Measurements from ENCODE around the gene RASA4. TPM values are rescaled to one million over a fixed set of nuclear protein-coding genes. Genes with fewer than 3 reads are reported as not detected.
"Not testable (repeated sequence)": the region's sequence is repeated elsewhere in the genome, so short reads cannot be mapped to it uniquely, and the experiment has no call there.

The RASA4 gene
- total RNA-seq (2014; rRNA removed; shearing (Covaris generic)) = 2.5 and 6.9 TPM in 2 replicates

- peak; percentile 2 for DNase-seq (ENCODE audit: low read depth)
Observed at GRCh38 chr7:102616507-102617125, at the start of gene RASA4. TSS of gene RASA4 (minus strand) at chr7:102616756. CDS start at chr7:102616689, 67 bp downstream.

- DNase-seq (ENCODE audit: low read depth) = not testable (repeated sequence)
Observed at GRCh38 chr7:102664765-102665164, 48.2 kb upstream of the RASA4 start.

GRCh38 chr7:102649924-102650323, 33.4 kb upstream of the RASA4 start, which contains the start of gene SPDYE2B:
TSS of gene SPDYE2B (plus strand) at chr7:102650319. CDS start at chr7:102652349, 2,030 bp downstream.
- DNase-seq (ENCODE audit: low read depth) = not testable (repeated sequence)

- DNase-seq (ENCODE audit: low read depth) = not testable (repeated sequence)
Observed at GRCh38 chr7:102647813-102648212, 31.3 kb upstream of the RASA4 start.

GRCh38 chr7:102643404-102643803, 26.8 kb upstream of the RASA4 start:
- not testable (repeated sequence) for DNase-seq (ENCODE audit: low read depth)

- DNase-seq (ENCODE audit: low read depth) = not testable (repeated sequence)
Observed at GRCh38 chr7:102642691-102643090, 26.1 kb upstream of the RASA4 start, which contains the start of gene UPK3BL1. TSS of gene UPK3BL1 (minus strand) at chr7:102642791. CDS start at chr7:102642741, 50 bp downstream.

GRCh38 chr7:102638848-102639247, 22.3 kb upstream of the RASA4 start:
- DNase-seq (ENCODE audit: low read depth) = not testable (repeated sequence)

- DNase-seq (ENCODE audit: low read depth) = not testable (repeated sequence)
Observed at GRCh38 chr7:102636956-102637355, 20.4 kb upstream of the RASA4 start.

- DNase-seq (ENCODE audit: low read depth) = not testable (repeated sequence)
Observed at GRCh38 chr7:102635354-102635753, 18.8 kb upstream of the RASA4 start.

- DNase-seq (ENCODE audit: low read depth) = not testable (repeated sequence)
Observed at GRCh38 chr7:102634299-102634698, 17.7 kb upstream of the RASA4 start.

- not testable (repeated sequence) for DNase-seq (ENCODE audit: low read depth)
Observed at GRCh38 chr7:102630622-102631021, 14.1 kb upstream of the RASA4 start.

GRCh38 chr7:102627271-102627904, 10.8 kb upstream of the RASA4 start:
- not testable (repeated sequence) for DNase-seq (ENCODE audit: low read depth)

- not testable (repeated sequence) for DNase-seq (ENCODE audit: low read depth)
Observed at GRCh38 chr7:102618122-102618521, 1.6 kb upstream of the RASA4 start.

GRCh38 chr7:102615930-102616329, 626 bp downstream of the RASA4 start:
- DNase-seq (ENCODE audit: low read depth) = not testable (repeated sequence)

- DNase-seq (ENCODE audit: low read depth) = not testable (repeated sequence)
Observed at GRCh38 chr7:102614873-102615272, 1.7 kb downstream of the RASA4 start.

GRCh38 chr7:102614346-102614697, 2.2 kb downstream of the RASA4 start:
- not testable (repeated sequence) for DNase-seq (ENCODE audit: low read depth)

- not testable (repeated sequence) for DNase-seq (ENCODE audit: low read depth)
Observed at GRCh38 chr7:102613575-102614345, 2.8 kb downstream of the RASA4 start.

GRCh38 chr7:102611675-102612325, 4.8 kb downstream of the RASA4 start:
- DNase-seq (ENCODE audit: low read depth) = not testable (repeated sequence)

GRCh38 chr7:102611013-102611674, 5.4 kb downstream of the RASA4 start:
- not testable (repeated sequence) for DNase-seq (ENCODE audit: low read depth)

- not testable (repeated sequence) for DNase-seq (ENCODE audit: low read depth)
Observed at GRCh38 chr7:102610441-102610840, 6.1 kb downstream of the RASA4 start.

- not testable (repeated sequence) for DNase-seq (ENCODE audit: low read depth)
Observed at GRCh38 chr7:102609734-102610133, 6.8 kb downstream of the RASA4 start.

Measured in RPMI7951 (cell line).